GM12801 (cell line): ENCODE data around the gene ELMOD1.

Source experiments
- TF ChIP-seq, protein P1 (sequence below): IDR thresholded peaks from one replicate; pipeline ENCODE4 v1.5.1; 2011; ENCODE audit warnings: control low read depth; ENCODE audit not compliant: insufficient read length; ENCODE audit errors: extremely low read depth

Gene ELMOD1

GRCh38 chr11:107683061-107683460, 92.1 kb downstream of the ELMOD1 start:
- TF ChIP-seq, protein P1, sequence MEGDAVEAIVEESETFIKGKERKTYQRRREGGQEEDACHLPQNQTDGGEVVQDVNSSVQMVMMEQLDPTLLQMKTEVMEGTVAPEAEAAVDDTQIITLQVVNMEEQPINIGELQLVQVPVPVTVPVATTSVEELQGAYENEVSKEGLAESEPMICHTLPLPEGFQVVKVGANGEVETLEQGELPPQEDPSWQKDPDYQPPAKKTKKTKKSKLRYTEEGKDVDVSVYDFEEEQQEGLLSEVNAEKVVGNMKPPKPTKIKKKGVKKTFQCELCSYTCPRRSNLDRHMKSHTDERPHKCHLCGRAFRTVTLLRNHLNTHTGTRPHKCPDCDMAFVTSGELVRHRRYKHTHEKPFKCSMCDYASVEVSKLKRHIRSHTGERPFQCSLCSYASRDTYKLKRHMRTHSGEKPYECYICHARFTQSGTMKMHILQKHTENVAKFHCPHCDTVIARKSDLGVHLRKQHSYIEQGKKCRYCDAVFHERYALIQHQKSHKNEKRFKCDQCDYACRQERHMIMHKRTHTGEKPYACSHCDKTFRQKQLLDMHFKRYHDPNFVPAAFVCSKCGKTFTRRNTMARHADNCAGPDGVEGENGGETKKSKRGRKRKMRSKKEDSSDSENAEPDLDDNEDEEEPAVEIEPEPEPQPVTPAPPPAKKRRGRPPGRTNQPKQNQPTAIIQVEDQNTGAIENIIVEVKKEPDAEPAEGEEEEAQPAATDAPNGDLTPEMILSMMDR = no peak

GRCh38 chr11:107683807-107684206, 92.9 kb downstream of the ELMOD1 start:
- TF ChIP-seq, protein P1 = no peak

DNA sequence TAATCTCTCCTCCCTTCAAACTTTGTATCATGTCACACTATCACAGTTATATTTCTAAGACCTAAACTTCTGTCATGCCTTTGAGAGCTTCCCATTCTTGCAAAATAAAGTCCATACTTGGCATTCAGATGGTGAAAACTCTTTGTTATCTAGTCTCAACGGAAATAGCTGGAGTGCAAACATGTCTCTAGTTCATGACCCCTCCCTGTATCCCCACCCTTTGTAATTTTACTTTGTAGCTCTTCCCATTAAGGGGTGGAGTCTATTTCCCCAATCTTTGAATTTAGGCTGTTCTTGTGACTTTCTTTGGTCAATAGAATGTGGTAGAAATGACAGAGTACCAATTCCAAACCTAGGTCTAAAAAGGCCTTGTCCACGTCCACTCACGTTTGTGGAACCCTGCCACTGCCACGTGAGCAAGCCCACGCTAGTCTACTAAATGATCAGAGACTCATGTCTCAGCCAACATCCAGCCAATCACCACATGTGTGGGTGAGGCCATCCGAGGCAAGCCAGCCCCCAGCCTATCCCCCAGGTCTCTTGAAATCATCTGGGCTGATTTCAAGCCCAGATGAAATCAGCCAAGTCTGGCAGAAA, 97.5 kb downstream of the ELMOD1 start:
- TF ChIP-seq, protein P1 = no peak

- TF ChIP-seq, protein P1 = no peak
These were observed 98.6 kb downstream of the ELMOD1 start for GRCh38 chr11:107689317-107690202.

DNA sequence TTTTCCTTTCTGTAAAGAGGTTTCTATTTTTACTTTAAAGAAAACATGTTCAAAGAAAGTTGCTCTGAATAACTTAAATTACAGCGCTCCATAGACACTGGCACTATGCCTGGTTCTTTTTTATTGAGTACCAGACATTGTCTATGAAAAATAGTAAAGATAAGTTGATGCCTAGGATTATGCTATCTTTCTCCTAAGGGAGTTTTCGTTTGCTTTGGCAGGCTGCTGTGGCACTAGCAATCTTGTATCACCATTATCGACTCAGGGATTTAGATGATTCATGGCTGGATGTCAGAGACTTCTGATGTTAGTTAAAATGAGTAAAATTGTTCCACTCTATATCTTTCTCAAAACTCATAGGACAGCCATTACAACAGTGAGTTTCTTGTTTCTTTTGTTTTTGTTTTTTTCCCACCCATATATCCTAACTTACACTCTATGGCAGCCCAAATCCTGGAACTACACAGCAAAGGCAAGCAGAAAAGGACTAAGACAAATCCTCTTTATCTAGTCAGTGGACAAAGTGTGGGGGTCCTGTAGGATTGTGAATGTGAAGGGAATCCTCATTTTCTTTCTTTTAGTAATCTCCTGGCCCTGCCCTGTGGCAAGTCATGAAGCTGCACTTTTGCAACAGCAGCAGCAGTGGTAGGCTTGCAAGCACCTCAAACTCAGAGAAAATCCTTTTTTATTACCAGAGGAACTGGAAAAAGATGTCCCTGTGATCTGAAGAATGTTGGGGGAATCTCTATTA, 100.2 kb downstream of the ELMOD1 start:
- TF ChIP-seq, protein P1 = no peak

- TF ChIP-seq, protein P1 = no peak
These were observed 104.5 kb downstream of the ELMOD1 start for GRCh38 chr11:107695446-107695845.

DNA sequence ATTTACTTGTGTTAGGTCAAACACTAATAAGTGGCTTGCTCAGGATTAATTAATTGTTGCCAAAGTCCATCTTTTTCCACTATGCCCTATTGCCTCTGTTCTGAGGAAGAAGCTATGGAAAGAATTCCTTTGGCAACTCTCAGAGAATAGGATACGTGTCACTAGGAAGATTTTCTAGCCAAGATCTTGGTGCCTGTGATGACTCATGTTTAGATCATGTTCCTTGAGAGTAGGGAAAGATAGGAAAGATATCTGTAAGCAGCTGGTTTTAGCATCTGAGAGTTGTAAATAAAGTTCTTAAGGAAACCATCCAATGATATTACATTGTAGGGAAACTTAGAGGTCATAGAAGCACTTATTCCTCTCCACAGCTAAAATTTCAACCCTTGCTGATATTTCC, 105.2 kb downstream of the ELMOD1 start:
- TF ChIP-seq, protein P1 = no peak
